ENCODE results near the gene MED25.

GRCh38 chr19:49840321-49840720 is 22.2 kb downstream of the MED25 start:
- TF ChIP-seq ZC3H10 (CRISPR knock-in tag; IDR thresholded peaks at IDR 0.05) (no peak), ZFP3 (CRISPR knock-in tag; IDR thresholded peaks at IDR 0.05) (no peak), OSR1 (CRISPR knock-in tag; IDR thresholded peaks at IDR 0.05) (no peak), ISL1 (CRISPR knock-in tag; IDR thresholded peaks at IDR 0.05) (no peak)
